Measurements from ENCODE around the gene PRL.

- TF ChIP-seq CTCF (conservative IDR thresholded peaks at IDR 0.05) (no peak), EZH2 (IDR thresholded peaks at IDR 0.05; ENCODE audit: low read depth) (no peak)
These were observed 58.0 kb downstream of the PRL start for GRCh38 chr6:22238861-22239260.

All from PC-9 (cell line).